Uterine smooth muscle cell (primary cell): ENCODE results near the gene RRH. TPM values are rescaled to one million over a fixed set of nuclear protein-coding genes. Genes with fewer than 3 reads are reported as not detected.

Source experiments
- total RNA-seq: library from RNA; depleted of rRNA; stranded (reverse); fragments of >200 nt; gene quantifications from 2 replicates; pipeline ENCODE4 v1.2.3, GENCODE V29; 2014

The RRH gene
- 0.22 TPM in 1 of 2 replicates, not detected in the other for total RNA-seq

GRCh38 chr4:109827672-109828071 is at the start of gene RRH:
TSS of gene RRH (plus strand) at chr4:109827972. CDS start at chr4:109828028, 56 bp downstream.

GRCh38 chr4:109801895-109802319 is 25.9 kb upstream of the RRH start, which contains the start of gene CFI:
TSS of gene CFI (minus strand) at chr4:109801999. CDS start at chr4:109801971, 28 bp downstream.

GRCh38 chr4:109815151-109816081 is 12.4 kb upstream of the RRH start, which contains the start of gene GAR1:
TSS of gene GAR1 (plus strand) at chr4:109815762. CDS start at chr4:109816165, 403 bp downstream.

GRCh38 chr4:109847896-109848442 is 20.2 kb downstream of the RRH start, which contains the start of gene LRIT3:
TSS of gene LRIT3 (plus strand) at chr4:109848107. CDS start at chr4:109848202, 95 bp downstream.

Other genes with a start within 250 kb of the RRH start
- 34.4 and 44.4 TPM in 2 replicates for gene CASP6, start 124.5 kb upstream of the RRH start, total RNA-seq
- 9.6 and 65.5 TPM in 2 replicates for gene PLA2G12A, start 97.9 kb upstream of the RRH start, total RNA-seq
- 3.0 and 3.7 TPM in 2 replicates for gene CFI, start 26.0 kb upstream of the RRH start, total RNA-seq
- gene GAR1, start 12.2 kb upstream of the RRH start, total RNA-seq = 2.7 and 3.2 TPM in 2 replicates
- under 0.01 and 0.11 TPM in 2 replicates for gene LRIT3, start 20.1 kb downstream of the RRH start, total RNA-seq
- 1.3 and 1.9 TPM in 2 replicates for gene EGF, start 84.9 kb downstream of the RRH start, total RNA-seq